Endodermal cell (in vitro differentiated cells): Measurements from ENCODE around the gene FHDC1. TPM values are rescaled to one million over a fixed set of nuclear protein-coding genes. Genes with fewer than 3 reads are reported as not detected.

ENCODE experiments used
- DNase-seq: peaks from one replicate; pipeline ENCODE4 v3.0.0-alpha.2; 2017
- H3K27ac ChIP-seq: 2 replicates; pipeline ENCODE4 v1.5.1; 2013; ENCODE audit warnings: mild to moderate bottlenecking, low read depth, low read length, moderate library complexity
- H3K27me3 ChIP-seq: 2 replicates; pipeline ENCODE4 v1.6.1; 2013; ENCODE audit warnings: mild to moderate bottlenecking, low read length, moderate library complexity; ENCODE audit not compliant: insufficient read depth, control insufficient read depth, poor library complexity, severe bottlenecking
- H3K36me3 ChIP-seq: 2 replicates; pipeline ENCODE4 v1.7.0; 2013; ENCODE audit warnings: mild to moderate bottlenecking, low read length, moderate library complexity; ENCODE audit not compliant: control insufficient read depth, insufficient read depth
- H3K4me1 ChIP-seq: one replicate; pipeline ENCODE4 v1.7.0; 2013; ENCODE audit warnings: low read length; ENCODE audit not compliant: control insufficient read depth, insufficient read depth
- H3K4me3 ChIP-seq: 2 replicates; pipeline ENCODE4 v1.5.1; 2013; ENCODE audit warnings: mild to moderate bottlenecking, low read length, moderate library complexity
- H3K9ac ChIP-seq: 2 replicates; pipeline ENCODE4 v1.6.1; 2013; ENCODE audit warnings: mild to moderate bottlenecking, low read length, moderate library complexity; ENCODE audit not compliant: poor library complexity, severe bottlenecking; ENCODE audit errors: extremely low read depth
- H3K9me3 ChIP-seq: 2 replicates; pipeline ENCODE4 v1.6.1; 2013; ENCODE audit warnings: mild to moderate bottlenecking, low read length, moderate library complexity; ENCODE audit not compliant: control insufficient read depth
- H3K27ac Mint-ChIP-seq: 2 replicates; pipeline ENCODE4 v1.8.0; 2020; ENCODE audit warnings: mixed read lengths
- H3K27me3 Mint-ChIP-seq: 2 replicates; pipeline ENCODE4 v1.8.0; 2021; ENCODE audit warnings: mild to moderate bottlenecking, mixed read lengths; ENCODE audit not compliant: insufficient read depth
- H3K36me3 Mint-ChIP-seq: 2 replicates; pipeline ENCODE4 v1.8.0; 2020; ENCODE audit warnings: low read depth, mixed read lengths
- H3K4me1 Mint-ChIP-seq: 2 replicates; pipeline ENCODE4 v1.8.0; 2020; ENCODE audit warnings: mixed read lengths
- H3K4me3 Mint-ChIP-seq: 2 replicates; pipeline ENCODE4 v1.8.0; 2020; ENCODE audit warnings: mild to moderate bottlenecking, moderate library complexity, mixed read lengths
- H3K9me3 Mint-ChIP-seq: 2 replicates; pipeline ENCODE4 v1.8.0; 2020; ENCODE audit warnings: mild to moderate bottlenecking, mixed read lengths
- WGBS, 2 experiments: methylation state at CpG; one replicate each; pipeline versions ENCODE4 v1.1.5 to v1.1.7; 2013; ENCODE audit warnings: missing lambda C conversion rate in 2 of 2, mixed read lengths in 1 of 2; ENCODE audit not compliant: insufficient coverage in 1 of 2, insufficient read length in 1 of 2; 5-methylcytosine and 5-hydroxymethylcytosine counted together
- total RNA-seq, 2 donors: library from RNA; stranded (reverse); fragmentation: NEBNext Ultra II Directional in 1 of 2; extraction: Animal tissue kit (Norgen Biotek cat#: 25700) in 1 of 2; gene quantifications; 2 replicates in 1 of 2; 3 replicates in 1 of 2; pipeline ENCODE4 v1.2.1, GENCODE V29; 2021
- TF ChIP-seq, protein P1 (sequence below): fragments of 200-600 bp; sonication (generic); conservative IDR thresholded peaks from 2 replicates; pipeline ENCODE4 v1.5.0; 2021; ENCODE audit warnings: antibody characterized with exemption, mild to moderate bottlenecking

FHDC1 gene
- total RNA-seq, 2 donors from 2014 or later, result 2.5 to 7.9 TPM

DNA sequence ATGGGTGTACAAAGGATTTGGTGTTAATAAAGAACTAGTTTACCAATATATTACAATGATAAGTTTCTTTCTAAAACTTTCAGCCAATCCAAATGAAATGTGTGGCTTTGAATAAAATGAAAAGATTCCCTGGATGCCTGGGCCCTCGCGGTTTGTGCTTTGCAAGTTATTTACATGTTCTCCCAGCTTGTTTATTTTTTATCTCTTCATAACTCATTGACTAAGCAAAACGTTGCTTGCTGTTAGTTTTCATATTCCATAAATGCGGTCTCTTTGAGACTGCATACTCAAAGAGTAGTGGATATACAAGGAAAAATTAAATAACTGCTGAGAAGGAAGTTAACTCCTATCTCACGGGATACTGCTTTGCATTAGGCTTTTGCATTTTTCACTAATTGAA is 26.0 kb downstream of the FHDC1 start:
- H3K4me1 ChIP-seq, result peaks cover 35% of the 10 kb centered on the region
- TF ChIP-seq, protein P1, sequence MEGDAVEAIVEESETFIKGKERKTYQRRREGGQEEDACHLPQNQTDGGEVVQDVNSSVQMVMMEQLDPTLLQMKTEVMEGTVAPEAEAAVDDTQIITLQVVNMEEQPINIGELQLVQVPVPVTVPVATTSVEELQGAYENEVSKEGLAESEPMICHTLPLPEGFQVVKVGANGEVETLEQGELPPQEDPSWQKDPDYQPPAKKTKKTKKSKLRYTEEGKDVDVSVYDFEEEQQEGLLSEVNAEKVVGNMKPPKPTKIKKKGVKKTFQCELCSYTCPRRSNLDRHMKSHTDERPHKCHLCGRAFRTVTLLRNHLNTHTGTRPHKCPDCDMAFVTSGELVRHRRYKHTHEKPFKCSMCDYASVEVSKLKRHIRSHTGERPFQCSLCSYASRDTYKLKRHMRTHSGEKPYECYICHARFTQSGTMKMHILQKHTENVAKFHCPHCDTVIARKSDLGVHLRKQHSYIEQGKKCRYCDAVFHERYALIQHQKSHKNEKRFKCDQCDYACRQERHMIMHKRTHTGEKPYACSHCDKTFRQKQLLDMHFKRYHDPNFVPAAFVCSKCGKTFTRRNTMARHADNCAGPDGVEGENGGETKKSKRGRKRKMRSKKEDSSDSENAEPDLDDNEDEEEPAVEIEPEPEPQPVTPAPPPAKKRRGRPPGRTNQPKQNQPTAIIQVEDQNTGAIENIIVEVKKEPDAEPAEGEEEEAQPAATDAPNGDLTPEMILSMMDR, result no peak
- H3K36me3 ChIP-seq, result peaks cover 5% of the 10 kb centered on the region
- no peak overlapping the region for H3K27ac Mint-ChIP-seq
- peaks cover 44% of the 10 kb centered on the region for H3K4me1 Mint-ChIP-seq
- H3K4me3 Mint-ChIP-seq, result no peak overlapping the region
- H3K36me3 Mint-ChIP-seq, result peaks cover 9% of the 10 kb centered on the region
- no peaks in the 10 kb centered on the region for H3K9me3 Mint-ChIP-seq
- no peaks in the 10 kb centered on the region for H3K9me3 ChIP-seq
- DNase-seq, result no peak
- H3K27ac ChIP-seq, result no peak overlapping the region
- 93 to 100% methylated on average over 2 to 5 of the region's 5 CpGs for WGBS, 2 experiments
- H3K4me3 ChIP-seq, result no peak overlapping the region
- H3K9ac ChIP-seq, result no peak overlapping the region
- H3K27me3 Mint-ChIP-seq, result no peaks in the 10 kb centered on the region
- no peaks in the 10 kb centered on the region for H3K27me3 ChIP-seq

DNA sequence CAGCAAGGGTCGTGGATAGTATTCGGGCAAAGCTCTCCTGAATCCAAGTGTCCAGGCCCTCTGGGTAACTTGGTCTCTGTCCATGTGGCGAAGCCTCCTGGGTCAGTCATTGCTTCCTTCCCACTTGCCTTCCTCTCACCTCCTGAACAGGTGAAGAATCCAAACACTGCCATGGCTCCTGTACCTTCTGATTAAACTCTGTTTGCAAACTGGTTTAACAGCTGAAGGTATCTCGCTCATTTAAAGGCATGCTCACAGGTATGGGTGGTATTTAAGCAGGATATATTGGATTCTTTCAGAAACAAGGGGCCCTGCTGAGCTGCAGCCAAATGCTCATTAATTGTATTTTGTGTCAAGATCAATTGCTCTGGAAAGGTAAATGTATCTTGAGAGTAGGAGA is 28.2 kb downstream of the FHDC1 start:
- no peak overlapping the region for H3K27ac Mint-ChIP-seq
- H3K4me1 Mint-ChIP-seq, result peaks cover 25% of the 10 kb centered on the region
- DNase-seq, result no peak
- H3K27me3 Mint-ChIP-seq, result no peaks in the 10 kb centered on the region
- Histone ChIP-seq H3K9me3 (no peaks in the 10 kb centered on the region), H3K27me3 (no peaks in the 10 kb centered on the region), H3K4me1 (peaks cover 17% of the 10 kb centered on the region), H3K36me3 (peaks cover 14% of the 10 kb centered on the region), H3K9ac (no peak overlapping the region), H3K27ac (no peak overlapping the region), H3K4me3 (no peak overlapping the region)
- no peaks in the 10 kb centered on the region for H3K9me3 Mint-ChIP-seq
- H3K4me3 Mint-ChIP-seq, result no peak overlapping the region
- TF ChIP-seq, protein P1, result no peak
- peaks cover 23% of the 10 kb centered on the region for H3K36me3 Mint-ChIP-seq
- 89 to 93% methylated on average over 4 of the region's 4 CpGs for whole genome bisulfite sequencing, 2 experiments

DNA sequence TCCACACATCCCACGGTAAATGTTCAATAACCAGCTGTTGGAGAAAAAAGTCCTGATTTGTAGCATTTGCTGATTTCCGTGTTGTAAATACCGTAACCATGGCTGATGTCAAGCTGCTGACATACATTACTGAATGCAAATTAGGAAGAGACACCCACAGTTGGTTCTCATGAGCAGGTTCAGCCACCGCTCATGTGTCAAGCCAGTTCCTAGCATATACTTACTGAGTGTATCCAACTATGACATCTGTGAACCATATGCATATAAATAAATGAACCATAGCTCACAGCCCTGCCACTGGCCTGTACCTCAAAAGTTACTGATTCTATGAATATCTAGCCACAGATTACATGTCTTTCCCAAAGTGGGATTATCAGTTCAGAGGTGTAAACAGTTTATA is 29.5 kb downstream of the FHDC1 start:
- H3K4me1 ChIP-seq, result peaks cover 16% of the 10 kb centered on the region
- no peak overlapping the region for H3K27ac ChIP-seq
- TF ChIP-seq, protein P1, result no peak
- H3K36me3 Mint-ChIP-seq, result peaks cover 35% of the 10 kb centered on the region
- H3K27me3 ChIP-seq, result no peaks in the 10 kb centered on the region
- no peak overlapping the region for H3K27ac Mint-ChIP-seq
- H3K4me3 ChIP-seq, result no peak overlapping the region
- no peaks in the 10 kb centered on the region for H3K9me3 ChIP-seq
- peaks cover 20% of the 10 kb centered on the region for H3K4me1 Mint-ChIP-seq
- no peaks in the 10 kb centered on the region for H3K9me3 Mint-ChIP-seq
- H3K4me3 Mint-ChIP-seq, result no peak overlapping the region
- H3K36me3 ChIP-seq, result peaks cover 24% of the 10 kb centered on the region
- no peak overlapping the region for H3K9ac ChIP-seq
- no peak for DNase-seq
- 92 to 95% methylated on average over 3 to 4 of the region's 4 CpGs for WGBS, 2 experiments
- no peaks in the 10 kb centered on the region for H3K27me3 Mint-ChIP-seq
